ENCODE results near the gene KIAA0232. TPM values are rescaled to one million over a fixed set of nuclear protein-coding genes. Genes with fewer than 3 reads are reported as not detected.

The KIAA0232 gene
- polyA plus RNA-seq, 1 experiment, result 25.0 TPM

GRCh38 chr4:6812766-6813165, 30.2 kb downstream of the KIAA0232 start:
- Histone ChIP-seq H3K27me3 (ENCODE audit: control insufficient read depth, insufficient read depth, low read length) (no peaks in the 10 kb centered on the region), H3K27ac (ENCODE audit: low read depth, low read length) (no peak overlapping the region), H3K9me3 (ENCODE audit: control insufficient read depth, insufficient read depth, low read length) (no peaks in the 10 kb centered on the region; the same call in 1 of the 2 replicates), H3K4me3 (ENCODE audit: low read depth, low read length) (no peak overlapping the region)
- CTCF ChIA-PET, result no interaction called here
- TF ChIP-seq CTCF (IDR thresholded peaks at IDR 0.05; ENCODE audit: low read depth, low read length), result no peak
- DNase-seq (ENCODE audit: low read depth, low spot score), result no peak
- POLR2A ChIA-PET, result no interaction called here

GRCh38 chr4:6813725-6814124, 31.2 kb downstream of the KIAA0232 start:
- no peak overlapping the region for H3K27ac ChIP-seq (ENCODE audit: low read depth, low read length)
- ChIA-PET POLR2A (interaction anchor here (0.7 kb wide), 1 partner anchor 12 kb away, joined by 3 read pairs; no protein-coding TSS in a partner anchor), CTCF (no interaction called here)
- H3K4me3 ChIP-seq (ENCODE audit: low read depth, low read length), result no peak overlapping the region
- no peaks in the 10 kb centered on the region for H3K27me3 ChIP-seq (ENCODE audit: control insufficient read depth, insufficient read depth, low read length)
- no peak for TF ChIP-seq CTCF (IDR thresholded peaks at IDR 0.05; ENCODE audit: low read depth, low read length)
- no peaks in the 10 kb centered on the region; the same call in 1 of the 2 replicates for H3K9me3 ChIP-seq (ENCODE audit: control insufficient read depth, insufficient read depth, low read length)
- no peak for DNase-seq (ENCODE audit: low read depth, low spot score)

GRCh38 chr4:6815029-6815836, 32.7 kb downstream of the KIAA0232 start:
- Histone ChIP-seq H3K9me3 (ENCODE audit: control insufficient read depth, insufficient read depth, low read length) (no peaks in the 10 kb centered on the region; the same call in 1 of the 2 replicates), H3K27me3 (ENCODE audit: control insufficient read depth, insufficient read depth, low read length) (no peaks in the 10 kb centered on the region), H3K4me3 (ENCODE audit: low read depth, low read length) (no peak overlapping the region), H3K27ac (ENCODE audit: low read depth, low read length) (no peak overlapping the region)
- POLR2A ChIA-PET, result no interaction called here
- no peak for DNase-seq (ENCODE audit: low read depth, low spot score)
- no peak for TF ChIP-seq CTCF (IDR thresholded peaks at IDR 0.05; ENCODE audit: low read depth, low read length)
- CTCF ChIA-PET, result no interaction called here

GRCh38 chr4:6819295-6819694, 36.8 kb downstream of the KIAA0232 start:
- no peak overlapping the region for H3K27ac ChIP-seq (ENCODE audit: low read depth, low read length)
- POLR2A ChIA-PET, result no interaction called here
- DNase-seq (ENCODE audit: low read depth, low spot score), result no peak
- H3K4me3 ChIP-seq (ENCODE audit: low read depth, low read length), result no peak overlapping the region
- TF ChIP-seq CTCF (IDR thresholded peaks at IDR 0.05; ENCODE audit: low read depth, low read length), result no peak
- no peaks in the 10 kb centered on the region for H3K27me3 ChIP-seq (ENCODE audit: control insufficient read depth, insufficient read depth, low read length)
- H3K9me3 ChIP-seq (ENCODE audit: control insufficient read depth, insufficient read depth, low read length), result peaks cover 3% of the 10 kb centered on the region
- CTCF ChIA-PET, result no interaction called here

- TF ChIP-seq CTCF (IDR thresholded peaks at IDR 0.05; ENCODE audit: low read depth, low read length), result no peak
- CTCF ChIA-PET, result interaction anchor here (1.0 kb wide), 1 partner anchor 66 kb away, joined by 3 read pairs; no protein-coding TSS in a partner anchor
- POLR2A ChIA-PET, result no interaction called here
- DNase-seq (ENCODE audit: low read depth, low spot score), result no peak
- H3K4me3 ChIP-seq (ENCODE audit: low read depth, low read length), result no peak overlapping the region
- H3K27me3 ChIP-seq (ENCODE audit: control insufficient read depth, insufficient read depth, low read length), result no peaks in the 10 kb centered on the region
- no peak overlapping the region for H3K27ac ChIP-seq (ENCODE audit: low read depth, low read length)
- peaks cover 3% of the 10 kb centered on the region for H3K9me3 ChIP-seq (ENCODE audit: control insufficient read depth, insufficient read depth, low read length)
These were observed 38.2 kb downstream of the KIAA0232 start for GRCh38 chr4:6820695-6821094.
